GM19240 (cell line): ENCODE results near the gene OTUB2.

Source experiments
- DNase-seq: peaks from one replicate; pipeline ENCODE4 v3.0.0; 2011; ENCODE audit warnings: low spot score; ENCODE audit not compliant: insufficient read length

The OTUB2 gene

GRCh38 chr14:94040247-94040646 is 14.1 kb downstream of the OTUB2 start:
- DNase-seq: no peak

- DNase-seq: no peak
Measured at GRCh38 chr14:94040796-94041195, 14.7 kb downstream of the OTUB2 start.

- no peak for DNase-seq
Measured at GRCh38 chr14:94041551-94042346, 15.6 kb downstream of the OTUB2 start.

GRCh38 chr14:94042433-94043091 is 16.4 kb downstream of the OTUB2 start:
- DNase-seq: no peak

- DNase-seq: no peak
Measured at GRCh38 chr14:94043111-94043755, 17.1 kb downstream of the OTUB2 start.

- DNase-seq: no peak
Measured at GRCh38 chr14:94043756-94044475, 17.8 kb downstream of the OTUB2 start.

GRCh38 chr14:94044476-94045091 is 18.4 kb downstream of the OTUB2 start:
- no peak for DNase-seq

GRCh38 chr14:94045101-94045500 is 19.0 kb downstream of the OTUB2 start:
- no peak for DNase-seq

GRCh38 chr14:94045563-94046345 is 19.6 kb downstream of the OTUB2 start:
- no peak for DNase-seq

GRCh38 chr14:94046696-94047250 is 20.6 kb downstream of the OTUB2 start:
- DNase-seq: no peak

GRCh38 chr14:94047581-94047980 is 21.4 kb downstream of the OTUB2 start:
- no peak for DNase-seq

- DNase-seq: no peak
Measured at GRCh38 chr14:94048691-94049624, 22.8 kb downstream of the OTUB2 start.

- DNase-seq: no peak
Measured at GRCh38 chr14:94049625-94050023, 23.5 kb downstream of the OTUB2 start.

- DNase-seq: no peak
Measured at GRCh38 chr14:94050231-94050880, 24.2 kb downstream of the OTUB2 start.

GRCh38 chr14:94051115-94051514 is 25.0 kb downstream of the OTUB2 start:
- DNase-seq: no peak

- DNase-seq: no peak
Measured at GRCh38 chr14:94051779-94052178, 25.6 kb downstream of the OTUB2 start.

GRCh38 chr14:94052199-94052598 is 26.1 kb downstream of the OTUB2 start:
- DNase-seq: no peak

- DNase-seq: no peak
Measured at GRCh38 chr14:94052662-94053061, 26.5 kb downstream of the OTUB2 start.

GRCh38 chr14:94054401-94054800 is 28.3 kb downstream of the OTUB2 start:
- DNase-seq: no peak
